ENCODE measurements around the gene NOCT. TPM values are rescaled to one million over a fixed set of nuclear protein-coding genes. Genes with fewer than 3 reads are reported as not detected.

Gene NOCT
- total and polyA plus RNA-seq, 2 donors from 2014 or later, result 4.3 to 4.7 TPM

- peak; percentile 3 for FAIRE-seq
- no peak for DNase-seq
- no peaks in the 10 kb centered on the region for H3K9me3 ChIP-seq (ENCODE audit: control insufficient read depth in 2 of 3, insufficient read depth in 1 of 3, low read length in 3 of 3)
- peaks cover 2 to 9% (median 7%) of the 10 kb centered on the region in 3 donors for H3K36me3 ChIP-seq (ENCODE audit: control insufficient read depth in 2 of 3, insufficient read depth in 3 of 3, low read length in 3 of 3)
- no peak overlapping the region for H3K4me3 ChIP-seq (ENCODE audit: low read length in 3 of 3)
- H3K9ac ChIP-seq (ENCODE audit: low read length in 3 of 3), result no peak overlapping the region
- peaks cover 0 to 8% (median 0%) of the 10 kb centered on the region in 3 donors for H3K4me1 ChIP-seq (ENCODE audit: control insufficient read depth in 2 of 3, insufficient read depth in 2 of 3, low read depth in 1 of 3, low read length in 3 of 3)
- no peaks in the 10 kb centered on the region for H3K27me3 ChIP-seq (ENCODE audit: control insufficient read depth, insufficient read depth, low read length)
- no peak overlapping the region for H3K27ac ChIP-seq (ENCODE audit: low read depth in 2 of 2, low read length in 2 of 2)
- intact Hi-C loops (cut with DNase I), result no loop called here
- no peak for TF ChIP-seq CTCF (IDR thresholded peaks at IDR 0.05; ENCODE audit: borderline replicate concordance, extremely low read depth, insufficient read depth)
Measured at GRCh38 chr4:139076016-139076744, 60.6 kb downstream of the NOCT start.

GRCh38 chr4:139077567-139078355 lies 62.2 kb downstream of the NOCT start:
- no peak overlapping the region for H3K27ac ChIP-seq (ENCODE audit: low read depth in 2 of 2, low read length in 2 of 2)
- peak; percentile 63 for FAIRE-seq

GRCh38 chr4:139078926-139079325 lies 63.3 kb downstream of the NOCT start:
- intact Hi-C loops (cut with DNase I), result no loop called here
- Histone ChIP-seq H3K9me3 (ENCODE audit: control insufficient read depth in 2 of 3, insufficient read depth in 1 of 3, low read length in 3 of 3) (no peaks in the 10 kb centered on the region), H3K27me3 (ENCODE audit: control insufficient read depth, insufficient read depth, low read length) (no peaks in the 10 kb centered on the region), H3K36me3 (ENCODE audit: control insufficient read depth in 2 of 3, insufficient read depth in 3 of 3, low read length in 3 of 3) (no peaks in the 10 kb centered on the region), H3K4me3 (ENCODE audit: low read length in 3 of 3) (no peak overlapping the region), H3K27ac (ENCODE audit: low read depth in 2 of 2, low read length in 2 of 2) (no peak overlapping the region), H3K4me1 (ENCODE audit: control insufficient read depth in 2 of 3, insufficient read depth in 2 of 3, low read depth in 1 of 3, low read length in 3 of 3) (peaks cover 0 to 15% (median 3%) of the 10 kb centered on the region in 3 donors), H3K9ac (ENCODE audit: low read length in 3 of 3) (no peak overlapping the region)
- TF ChIP-seq CTCF (IDR thresholded peaks at IDR 0.05; ENCODE audit: borderline replicate concordance, extremely low read depth, insufficient read depth), result no peak
- no peak for FAIRE-seq
- no peak for DNase-seq

More at GRCh38 chr4:139077567-139078355, 62.2 kb downstream of the NOCT start:
- H3K4me3 ChIP-seq (ENCODE audit: low read length in 3 of 3), result no peak overlapping the region
- H3K4me1 ChIP-seq (ENCODE audit: control insufficient read depth in 2 of 3, insufficient read depth in 2 of 3, low read depth in 1 of 3, low read length in 3 of 3), result peaks cover 0 to 15% (median 3%) of the 10 kb centered on the region in 3 donors
- H3K9ac ChIP-seq (ENCODE audit: low read length in 3 of 3), result no peak overlapping the region
- TF ChIP-seq CTCF (IDR thresholded peaks at IDR 0.05; ENCODE audit: borderline replicate concordance, extremely low read depth, insufficient read depth), result no peak
- intact Hi-C loops (cut with DNase I), result no loop called here
- H3K27me3 ChIP-seq (ENCODE audit: control insufficient read depth, insufficient read depth, low read length), result no peaks in the 10 kb centered on the region
- DNase-seq, result no peak
- no peaks in the 10 kb centered on the region for H3K9me3 ChIP-seq (ENCODE audit: control insufficient read depth in 2 of 3, insufficient read depth in 1 of 3, low read length in 3 of 3)
- H3K36me3 ChIP-seq (ENCODE audit: control insufficient read depth in 2 of 3, insufficient read depth in 3 of 3, low read length in 3 of 3), result peaks cover 0 to 3% (median 0%) of the 10 kb centered on the region in 3 donors

Data from kidney (tissue), 14 donors.